Renal pelvis (tissue), 4 donors: ENCODE data around the gene SLC39A6. TPM values are rescaled to one million over a fixed set of nuclear protein-coding genes. Genes with fewer than 3 reads are reported as not detected.
"Not testable (repeated sequence)": the region's sequence is repeated elsewhere in the genome, so short reads cannot be mapped to it uniquely, and the experiment has no call there.

ENCODE experiments used
- DNase-seq: peaks from one replicate; pipeline ENCODE4 v3.0.0-alpha.2; 2013
- polyA plus RNA-seq, 3 donors: library from polyadenylated mRNA; unstranded; fragments of 120-200 nt; gene quantifications; one replicate each; pipeline ENCODE4 v1.2.1, GENCODE V29; 2013; ENCODE audit not compliant: insufficient read length in 3 of 3

The SLC39A6 gene
- polyA plus RNA-seq, 3 donors: 67.9 to 76.6 (median 73.4) TPM

GRCh38 chr18:36066001-36066400 lies 63.1 kb downstream of the SLC39A6 start:
- DNase-seq: no peak

GRCh38 chr18:36064809-36065079 lies 64.4 kb downstream of the SLC39A6 start:
- DNase-seq: not testable (repeated sequence)

GRCh38 chr18:36064027-36064808 lies 64.9 kb downstream of the SLC39A6 start:
- DNase-seq: no peak

GRCh38 chr18:36058674-36059073 lies 70.5 kb downstream of the SLC39A6 start:
- no peak for DNase-seq

Other genes starting within 250 kb of the SLC39A6 start
- gene RPRD1A, start 61.8 kb downstream of the SLC39A6 start, polyA plus RNA-seq: 10 to 100 TPM; 61.2 to 72.0 (median 67.1) TPM
- 100 to 1,000 TPM in 2 of 3 donors, 10 to 100 TPM in 1; 79.9 to 121 (median 116) TPM for gene ELP2, start 559 bp upstream of the SLC39A6 start, polyA plus RNA-seq
- gene MOCOS, start 58.2 kb upstream of the SLC39A6 start, polyA plus RNA-seq: 1 to 10 TPM; 1.2 to 1.7 (median 1.4) TPM
- gene FHOD3, start 168.4 kb upstream of the SLC39A6 start, polyA plus RNA-seq: 10 to 100 TPM; 36.0 to 44.2 (median 39.2) TPM